Right atrium auricular region (tissue), 2 donors: ENCODE measurements around the gene GTPBP4. TPM values are rescaled to one million over a fixed set of nuclear protein-coding genes. Genes with fewer than 3 reads are reported as not detected.
"Not testable (repeated sequence)": the region's sequence is repeated elsewhere in the genome, so short reads cannot be mapped to it uniquely, and the experiment has no call there.

ENCODE experiments used
- DNase-seq: peaks from one replicate; pipeline ENCODE4 v3.0.0-alpha.2; 2019; ENCODE audit warnings: low spot score
- H3K27ac ChIP-seq, 2 donors: fragments of 200-600 bp; sonication (generic); 1 replicate in 1 of 2; 2 replicates in 1 of 2; pipeline ENCODE4 v1.5.1; 2016 to 2019
- H3K27me3 ChIP-seq, 2 donors: fragments of 200-600 bp; sonication (generic); one replicate each; pipeline versions ENCODE4 v1.5.1 to v1.6.0; 2017 to 2019
- H3K36me3 ChIP-seq: fragments of 200-600 bp; sonication (generic); one replicate; pipeline ENCODE4 v1.5.1; 2016
- H3K4me1 ChIP-seq, 2 donors: fragments of 200-600 bp; sonication (generic); one replicate each; pipeline versions ENCODE4 v1.5.1 to v1.6.0; 2017 to 2019
- H3K4me3 ChIP-seq, 2 donors: fragments of 200-600 bp; sonication (generic); 1 replicate in 1 of 2; 2 replicates in 1 of 2; pipeline ENCODE4 v1.5.1; 2017 to 2019; ENCODE audit warnings: mild to moderate bottlenecking in 1 of 2, moderate library complexity in 1 of 2
- H3K9me3 ChIP-seq, 2 donors: fragments of 200-600 bp; sonication (generic); one replicate each; pipeline ENCODE4 v1.5.1; 2019
- CTCF ChIP-seq, 2 donors: fragments of 200-600 bp; sonication (generic); IDR thresholded peaks; one replicate each; pipeline ENCODE4 v1.5.1; 2019; ENCODE audit warnings: antibody characterized with exemption in 2 of 2
- total RNA-seq, 2 donors: library from RNA; depleted of rRNA; stranded (reverse); fragments of >200 nt; gene quantifications; one replicate each; pipeline ENCODE4 v1.1.0, GENCODE V29; 2016

GTPBP4 gene
- total RNA-seq, 2 donors from 2014 or later, result 14.4 to 14.6 TPM

- H3K4me3 ChIP-seq, result no peak overlapping the region
Observed at GRCh38 chr10:1035201-1035600, 47.0 kb downstream of the GTPBP4 start.

GRCh38 chr10:1036341-1036791, 48.1 kb downstream of the GTPBP4 start:
- Histone ChIP-seq H3K4me1 (no peaks in the 10 kb centered on the region), H3K4me3 (no peak overlapping the region), H3K27me3 (no peaks in the 10 kb centered on the region), H3K9me3 (no peaks in the 10 kb centered on the region), H3K36me3 (peaks cover 25% of the 10 kb centered on the region), H3K27ac (no peak overlapping the region)
- no peak for DNase-seq
- no peak for TF ChIP-seq CTCF (IDR thresholded peaks at IDR 0.05)

More at GRCh38 chr10:1035201-1035600, 47.0 kb downstream of the GTPBP4 start:
- H3K27me3 ChIP-seq, result no peaks in the 10 kb centered on the region
- H3K36me3 ChIP-seq, result peaks cover 21% of the 10 kb centered on the region
- H3K9me3 ChIP-seq, result no peaks in the 10 kb centered on the region
- peak overlapping the region in 1 of 2 donors; percentile 27 for H3K27ac ChIP-seq
- no peaks in the 10 kb centered on the region for H3K4me1 ChIP-seq
- DNase-seq, result no peak
- TF ChIP-seq CTCF (IDR thresholded peaks at IDR 0.05), result no peak

GRCh38 chr10:1037098-1037497, 48.9 kb downstream of the GTPBP4 start:
- H3K27ac ChIP-seq, result no peak overlapping the region
- H3K27me3 ChIP-seq, result no peaks in the 10 kb centered on the region
- no peak for DNase-seq
- no peaks in the 10 kb centered on the region for H3K4me1 ChIP-seq
- no peak for TF ChIP-seq CTCF (IDR thresholded peaks at IDR 0.05)
- H3K4me3 ChIP-seq, result no peak overlapping the region
- H3K9me3 ChIP-seq, result no peaks in the 10 kb centered on the region
- peaks cover 32% of the 10 kb centered on the region for H3K36me3 ChIP-seq

- not testable (repeated sequence) for DNase-seq, H3K4me1 ChIP-seq, H3K27me3 ChIP-seq, H3K4me3 ChIP-seq, H3K9me3 ChIP-seq, H3K27ac ChIP-seq
- peaks cover 48% of the 10 kb centered on the region for H3K36me3 ChIP-seq
Observed at GRCh38 chr10:1038769-1039168, 50.5 kb downstream of the GTPBP4 start.

GRCh38 chr10:1040133-1040532, 51.9 kb downstream of the GTPBP4 start:
- H3K27ac ChIP-seq, result no peak overlapping the region
- no peaks in the 10 kb centered on the region for H3K9me3 ChIP-seq
- TF ChIP-seq CTCF (IDR thresholded peaks at IDR 0.05), result no peak
- H3K4me1 ChIP-seq, result peaks cover 0 to 21% of the 10 kb centered on the region in 2 donors
- no peaks in the 10 kb centered on the region for H3K27me3 ChIP-seq
- H3K36me3 ChIP-seq, result peaks cover 48% of the 10 kb centered on the region
- no peak for DNase-seq
- no peak overlapping the region for H3K4me3 ChIP-seq

GRCh38 chr10:1041514-1041913, 53.3 kb downstream of the GTPBP4 start:
- TF ChIP-seq CTCF (IDR thresholded peaks at IDR 0.05), result no peak
- Histone ChIP-seq H3K4me1 (peaks cover 0 to 31% of the 10 kb centered on the region in 2 donors), H3K36me3 (peaks cover 46% of the 10 kb centered on the region), H3K9me3 (no peaks in the 10 kb centered on the region), H3K4me3 (no peak overlapping the region), H3K27ac (no peak overlapping the region), H3K27me3 (no peaks in the 10 kb centered on the region)
- no peak for DNase-seq
